Osteocyte (in vitro differentiated cells): Measurements from ENCODE around the gene KRT7. TPM values are rescaled to one million over a fixed set of nuclear protein-coding genes. Genes with fewer than 3 reads are reported as not detected.

Source experiments
- DNase-seq: peaks from one replicate; pipeline ENCODE4 v3.0.0; 2021; ENCODE audit warnings: mixed read lengths; ENCODE audit not compliant: unreplicated experiment; ENCODE audit errors: extremely low spot score
- H3K27ac Mint-ChIP-seq: one replicate; pipeline ENCODE4 v1.8.0; 2021; ENCODE audit warnings: mild to moderate bottlenecking, mixed read lengths; ENCODE audit not compliant: unreplicated experiment
- H3K27me3 Mint-ChIP-seq: one replicate; pipeline ENCODE4 v1.8.0; 2021; ENCODE audit warnings: mixed read lengths; ENCODE audit not compliant: unreplicated experiment
- H3K36me3 Mint-ChIP-seq: one replicate; pipeline ENCODE4 v1.8.0; 2021; ENCODE audit warnings: mixed read lengths; ENCODE audit not compliant: unreplicated experiment
- H3K4me1 Mint-ChIP-seq: one replicate; pipeline ENCODE4 v1.8.0; 2021; ENCODE audit warnings: mixed read lengths; ENCODE audit not compliant: unreplicated experiment
- H3K4me3 Mint-ChIP-seq: one replicate; pipeline ENCODE4 v1.8.0; 2021; ENCODE audit warnings: mild to moderate bottlenecking, moderate library complexity, mixed read lengths; ENCODE audit not compliant: unreplicated experiment
- H3K9me3 Mint-ChIP-seq: one replicate; pipeline ENCODE4 v1.8.0; 2021; ENCODE audit warnings: mixed read lengths; ENCODE audit not compliant: unreplicated experiment
- CTCF ChIP-seq: fragments of 200-600 bp; sonication (generic); IDR thresholded peaks from 2 replicates; pipeline ENCODE4 v1.5.0; 2021; ENCODE audit warnings: antibody characterized with exemption, mild to moderate bottlenecking, moderate library complexity
- total RNA-seq: library from RNA; stranded (reverse); gene quantifications from 2 replicates; pipeline ENCODE4 v1.2.1, GENCODE V29; 2021

Gene KRT7
- total RNA-seq, 1 donor from 2014 or later: 168 TPM

GRCh38 chr12:52270541-52271070, 37.6 kb downstream of the KRT7 start:
- Mint-ChIP-seq H3K4me1 (peaks cover 7% of the 10 kb centered on the region), H3K9me3 (no peaks in the 10 kb centered on the region), H3K4me3 (no peak overlapping the region), H3K27ac (no peak overlapping the region), H3K27me3 (peaks cover 14% of the 10 kb centered on the region), H3K36me3 (no peaks in the 10 kb centered on the region)
- no peak for DNase-seq
- no peak for TF ChIP-seq CTCF

DNA sequence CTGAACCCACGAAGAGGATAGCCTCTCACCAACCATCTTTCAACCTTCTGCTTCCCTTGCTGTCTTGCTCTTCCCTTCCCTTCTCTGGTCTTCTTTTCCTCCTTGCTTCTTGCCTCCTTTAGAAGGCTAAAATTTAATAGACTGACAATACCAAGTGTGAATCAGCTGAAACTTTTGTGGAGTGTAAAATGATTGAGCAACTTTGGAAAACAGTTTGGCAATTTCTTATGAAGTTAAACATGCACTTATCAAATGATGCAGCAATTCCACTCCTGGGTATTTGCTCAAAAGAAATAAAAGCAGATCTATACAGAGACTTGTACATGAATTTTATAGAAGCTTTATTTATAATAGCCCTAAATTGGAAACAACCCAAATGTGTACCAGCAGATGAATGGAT, 38.1 kb downstream of the KRT7 start:
- H3K9me3 Mint-ChIP-seq: no peaks in the 10 kb centered on the region
- peaks cover 7% of the 10 kb centered on the region for H3K4me1 Mint-ChIP-seq
- no peaks in the 10 kb centered on the region for H3K36me3 Mint-ChIP-seq
- no peak overlapping the region for H3K27ac Mint-ChIP-seq
- no peak for DNase-seq
- H3K27me3 Mint-ChIP-seq: peaks cover 14% of the 10 kb centered on the region
- H3K4me3 Mint-ChIP-seq: no peak overlapping the region
- TF ChIP-seq CTCF: no peak

DNA sequence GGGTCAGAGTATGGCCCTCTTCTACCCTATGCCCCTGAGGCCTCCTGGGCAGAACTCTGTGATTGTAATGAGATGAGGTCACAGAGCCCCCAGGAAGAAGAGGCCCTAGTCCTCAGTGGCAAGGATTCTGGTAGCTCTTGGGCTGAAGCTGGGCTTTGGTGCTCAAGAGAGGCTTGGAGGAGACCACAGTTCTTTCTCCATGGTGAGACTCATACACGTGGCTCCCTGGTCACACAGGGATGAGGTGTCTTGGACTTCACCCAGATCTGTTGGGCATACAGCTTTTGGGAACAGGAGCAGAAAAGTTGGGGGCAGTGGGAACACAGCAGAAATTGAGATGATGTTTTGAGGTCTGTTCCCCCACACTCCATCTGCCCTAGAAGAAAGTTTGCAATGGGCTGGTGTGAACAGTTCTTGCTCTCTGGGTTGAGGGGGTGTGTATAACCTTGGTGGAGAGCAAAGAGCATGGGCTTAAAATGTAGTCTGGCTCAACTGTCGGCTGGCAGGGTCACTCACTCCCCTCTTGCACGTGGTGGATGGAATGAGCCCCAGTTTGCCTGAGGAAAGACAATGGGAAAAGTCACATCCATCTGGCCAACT, 41.6 kb downstream of the KRT7 start, which contains the start of gene KRT86:
TSS of gene KRT86 (plus strand) at position 125 of the 600 bp plus-strand sequence. CDS start 27,272 bp downstream, outside the sequence.
- H3K9me3 Mint-ChIP-seq: no peaks in the 10 kb centered on the region
- no peak within 1 kb of the TSS for H3K4me3 Mint-ChIP-seq
- no peaks in the 10 kb centered on the region for H3K36me3 Mint-ChIP-seq
- no peak within 1 kb of the TSS for H3K27ac Mint-ChIP-seq
- TF ChIP-seq CTCF: no peak
- H3K27me3 Mint-ChIP-seq: peaks cover 14% of the 10 kb centered on the region
- peaks cover 24% of the 10 kb centered on the region for H3K4me1 Mint-ChIP-seq
- peak; percentile 51 for DNase-seq

- H3K4me1 Mint-ChIP-seq: peaks cover 35% of the 10 kb centered on the region
- no peak overlapping the region for H3K4me3 Mint-ChIP-seq
- peaks cover 14% of the 10 kb centered on the region for H3K27me3 Mint-ChIP-seq
- H3K36me3 Mint-ChIP-seq: no peaks in the 10 kb centered on the region
- no peaks in the 10 kb centered on the region for H3K9me3 Mint-ChIP-seq
- TF ChIP-seq CTCF: no peak
- no peak overlapping the region for H3K27ac Mint-ChIP-seq
- peak; percentile 72 for DNase-seq
Observed at GRCh38 chr12:52275686-52276085, 42.6 kb downstream of the KRT7 start.

- H3K36me3 Mint-ChIP-seq: no peaks in the 10 kb centered on the region
- no peak overlapping the region for H3K27ac Mint-ChIP-seq
- no peak overlapping the region for H3K4me3 Mint-ChIP-seq
- no peak for TF ChIP-seq CTCF
- peaks cover 5% of the 10 kb centered on the region for H3K27me3 Mint-ChIP-seq
- H3K9me3 Mint-ChIP-seq: no peaks in the 10 kb centered on the region
- H3K4me1 Mint-ChIP-seq: peaks cover 50% of the 10 kb centered on the region
- DNase-seq: peak; percentile 75
Observed at GRCh38 chr12:52277486-52278245, 44.6 kb downstream of the KRT7 start.
